GM13977 (cell line): ENCODE results near the gene VPS9D1.
A peak's percentile ranks its signal among the peaks of the same experiment; 100 is the strongest.
"Not testable (repeated sequence)": the region's sequence is repeated elsewhere in the genome, so short reads cannot be mapped to it uniquely, and the experiment has no call there.

Experiments used
- DNase-seq: peaks from one replicate; pipeline ENCODE4 v3.0.0; 2012; ENCODE audit warnings: low spot score
- CTCF ChIP-seq: IDR thresholded peaks from 2 replicates; pipeline ENCODE4 v1.5.1; 2012; ENCODE audit warnings: mild to moderate bottlenecking, control low read depth; ENCODE audit not compliant: insufficient read depth; ENCODE audit errors: extremely low read depth, missing control alignments
- in situ Hi-C: fragments of 300-500 bp; cut with MboI; formaldehyde crosslinking; loops from one replicate; pipeline ENCODE4 v1.12.0; 2022; ENCODE audit warnings: low sequenced_read_pairs, low pct_unique_long_range_greater_than_20kb, mixed read lengths, inconsistent platforms; ENCODE audit not compliant: unreplicated experiment

The VPS9D1 gene

GRCh38 chr16:89667000-89667399 lies 53.7 kb downstream of the VPS9D1 start:
- DNase-seq, in situ Hi-C loops: not testable (repeated sequence)
- peak; percentile 44 for TF ChIP-seq CTCF

GRCh38 chr16:89664238-89664637 lies 56.5 kb downstream of the VPS9D1 start:
- in situ Hi-C loops, DNase-seq: not testable (repeated sequence)

GRCh38 chr16:89661215-89661614 lies 59.5 kb downstream of the VPS9D1 start:
- no peak for DNase-seq
- in situ Hi-C loops: no loop called here
- TF ChIP-seq CTCF: no peak

GRCh38 chr16:89660146-89660545 lies 60.6 kb downstream of the VPS9D1 start:
- no peak for TF ChIP-seq CTCF
- no peak for DNase-seq
- in situ Hi-C loops: no loop called here

GRCh38 chr16:89658221-89658879 lies 62.3 kb downstream of the VPS9D1 start:
- no peak for DNase-seq
- no peak for TF ChIP-seq CTCF
- in situ Hi-C loops: no loop called here

- in situ Hi-C loops: no loop called here
- no peak for TF ChIP-seq CTCF
- DNase-seq: peak; percentile 99
Measured at GRCh38 chr16:89657442-89658220, 63.1 kb downstream of the VPS9D1 start, which contains the start of the genes CHMP1A and SPATA33. Gene CHMP1A, minus strand, starts transcription at chr16:89657708. Its CDS starts 120 bp downstream, at chr16:89657588. Gene SPATA33, plus strand, starts transcription at chr16:89657836. Its CDS starts 76 bp downstream, at chr16:89657912.
